Measurements from ENCODE around the gene FAM219B. TPM values are rescaled to one million over a fixed set of nuclear protein-coding genes. Genes with fewer than 3 reads are reported as not detected.

FAM219B gene
- total and polyA plus RNA-seq, 4 donors: 7.5 to 15.6 (median 12.2) TPM

DNA sequence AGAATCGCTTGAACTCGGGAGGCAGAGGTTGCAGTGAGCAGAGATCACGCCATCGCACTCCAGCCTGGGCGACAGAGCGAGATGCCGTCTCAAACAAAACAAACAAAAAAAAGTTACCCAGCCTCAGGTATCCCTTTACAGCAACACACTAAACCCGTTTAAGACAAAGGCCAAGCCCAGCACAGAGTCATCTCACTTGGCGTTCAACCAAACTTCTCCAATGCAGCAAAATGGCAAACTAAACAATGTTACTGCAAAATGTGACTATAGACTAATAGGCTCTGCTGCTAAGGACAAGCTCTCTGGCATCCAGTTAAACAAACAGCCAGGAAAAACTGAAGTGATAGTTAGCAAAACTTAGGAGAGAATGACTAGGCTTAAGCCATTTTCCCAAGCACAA lies 6.4 kb upstream of the FAM219B start:
- Histone ChIP-seq H3K4me3 (ENCODE audit: low read depth in 1 of 3, low read length in 3 of 3) (no peak overlapping the region), H3K27ac (ENCODE audit: low read depth in 1 of 2, low read length in 2 of 2) (no peak overlapping the region), H3K36me3 (ENCODE audit: control insufficient read depth in 4 of 4, insufficient read depth in 3 of 4, low read depth in 1 of 4, low read length in 3 of 4) (peaks cover 14 to 31% (median 20%) of the 10 kb centered on the region in 4 donors), H3K9me3 (ENCODE audit: control insufficient read depth in 4 of 4, low read length in 3 of 4) (no peaks in the 10 kb centered on the region), H3K4me1 (ENCODE audit: control insufficient read depth in 4 of 4, insufficient read depth in 4 of 4, low read length in 3 of 4) (no peaks in the 10 kb centered on the region), H3K9ac (ENCODE audit: low read depth in 1 of 2, low read length in 2 of 2) (no peak overlapping the region), H3K27me3 (ENCODE audit: control insufficient read depth in 4 of 4, insufficient read depth in 4 of 4, low read length in 3 of 4) (no peaks in the 10 kb centered on the region)
- TF ChIP-seq HNF4G (IDR thresholded peaks at IDR 0.05): no peak
- no peak for TF ChIP-seq SP1 (IDR thresholded peaks at IDR 0.05)
- TF ChIP-seq, protein P1, sequence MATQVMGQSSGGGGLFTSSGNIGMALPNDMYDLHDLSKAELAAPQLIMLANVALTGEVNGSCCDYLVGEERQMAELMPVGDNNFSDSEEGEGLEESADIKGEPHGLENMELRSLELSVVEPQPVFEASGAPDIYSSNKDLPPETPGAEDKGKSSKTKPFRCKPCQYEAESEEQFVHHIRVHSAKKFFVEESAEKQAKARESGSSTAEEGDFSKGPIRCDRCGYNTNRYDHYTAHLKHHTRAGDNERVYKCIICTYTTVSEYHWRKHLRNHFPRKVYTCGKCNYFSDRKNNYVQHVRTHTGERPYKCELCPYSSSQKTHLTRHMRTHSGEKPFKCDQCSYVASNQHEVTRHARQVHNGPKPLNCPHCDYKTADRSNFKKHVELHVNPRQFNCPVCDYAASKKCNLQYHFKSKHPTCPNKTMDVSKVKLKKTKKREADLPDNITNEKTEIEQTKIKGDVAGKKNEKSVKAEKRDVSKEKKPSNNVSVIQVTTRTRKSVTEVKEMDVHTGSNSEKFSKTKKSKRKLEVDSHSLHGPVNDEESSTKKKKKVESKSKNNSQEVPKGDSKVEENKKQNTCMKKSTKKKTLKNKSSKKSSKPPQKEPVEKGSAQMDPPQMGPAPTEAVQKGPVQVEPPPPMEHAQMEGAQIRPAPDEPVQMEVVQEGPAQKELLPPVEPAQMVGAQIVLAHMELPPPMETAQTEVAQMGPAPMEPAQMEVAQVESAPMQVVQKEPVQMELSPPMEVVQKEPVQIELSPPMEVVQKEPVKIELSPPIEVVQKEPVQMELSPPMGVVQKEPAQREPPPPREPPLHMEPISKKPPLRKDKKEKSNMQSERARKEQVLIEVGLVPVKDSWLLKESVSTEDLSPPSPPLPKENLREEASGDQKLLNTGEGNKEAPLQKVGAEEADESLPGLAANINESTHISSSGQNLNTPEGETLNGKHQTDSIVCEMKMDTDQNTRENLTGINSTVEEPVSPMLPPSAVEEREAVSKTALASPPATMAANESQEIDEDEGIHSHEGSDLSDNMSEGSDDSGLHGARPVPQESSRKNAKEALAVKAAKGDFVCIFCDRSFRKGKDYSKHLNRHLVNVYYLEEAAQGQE (IDR thresholded peaks at IDR 0.05): no peak
- no peak for TF ChIP-seq CTCF (IDR thresholded peaks at IDR 0.05; ENCODE audit: low read depth, low read length, missing input control)
- TF ChIP-seq FOXA2 (IDR thresholded peaks at IDR 0.05): no peak
- TF ChIP-seq, protein P2, sequence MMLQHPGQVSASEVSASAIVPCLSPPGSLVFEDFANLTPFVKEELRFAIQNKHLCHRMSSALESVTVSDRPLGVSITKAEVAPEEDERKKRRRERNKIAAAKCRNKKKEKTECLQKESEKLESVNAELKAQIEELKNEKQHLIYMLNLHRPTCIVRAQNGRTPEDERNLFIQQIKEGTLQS (IDR thresholded peaks at IDR 0.05): no peak
- no peak for TF ChIP-seq RAD21 (IDR thresholded peaks at IDR 0.05)
- no peak for TF ChIP-seq TAF1 (conservative IDR thresholded peaks at IDR 0.05)
- TF ChIP-seq, protein P3, sequence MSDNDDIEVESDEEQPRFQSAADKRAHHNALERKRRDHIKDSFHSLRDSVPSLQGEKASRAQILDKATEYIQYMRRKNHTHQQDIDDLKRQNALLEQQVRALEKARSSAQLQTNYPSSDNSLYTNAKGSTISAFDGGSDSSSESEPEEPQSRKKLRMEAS (IDR thresholded peaks at IDR 0.05): no peak
- TF ChIP-seq EGR1 (IDR thresholded peaks at IDR 0.05; ENCODE audit: low read depth in 2 of 2): no peak
- no peak for TF ChIP-seq YY1 (IDR thresholded peaks at IDR 0.05)
- no peak for TF ChIP-seq NR2F2 (IDR thresholded peaks at IDR 0.05)
- TF ChIP-seq, protein P4, sequence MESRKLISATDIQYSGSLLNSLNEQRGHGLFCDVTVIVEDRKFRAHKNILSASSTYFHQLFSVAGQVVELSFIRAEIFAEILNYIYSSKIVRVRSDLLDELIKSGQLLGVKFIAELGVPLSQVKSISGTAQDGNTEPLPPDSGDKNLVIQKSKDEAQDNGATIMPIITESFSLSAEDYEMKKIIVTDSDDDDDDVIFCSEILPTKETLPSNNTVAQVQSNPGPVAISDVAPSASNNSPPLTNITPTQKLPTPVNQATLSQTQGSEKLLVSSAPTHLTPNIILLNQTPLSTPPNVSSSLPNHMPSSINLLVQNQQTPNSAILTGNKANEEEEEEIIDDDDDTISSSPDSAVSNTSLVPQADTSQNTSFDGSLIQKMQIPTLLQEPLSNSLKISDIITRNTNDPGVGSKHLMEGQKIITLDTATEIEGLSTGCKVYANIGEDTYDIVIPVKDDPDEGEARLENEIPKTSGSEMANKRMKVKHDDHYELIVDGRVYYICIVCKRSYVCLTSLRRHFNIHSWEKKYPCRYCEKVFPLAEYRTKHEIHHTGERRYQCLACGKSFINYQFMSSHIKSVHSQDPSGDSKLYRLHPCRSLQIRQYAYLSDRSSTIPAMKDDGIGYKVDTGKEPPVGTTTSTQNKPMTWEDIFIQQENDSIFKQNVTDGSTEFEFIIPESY (IDR thresholded peaks at IDR 0.05): no peak
- TF ChIP-seq FOXA1 (IDR thresholded peaks at IDR 0.05): no peak
- TF ChIP-seq JUND (IDR thresholded peaks at IDR 0.05): no peak
- TF ChIP-seq RXRA (IDR thresholded peaks at IDR 0.05): no peak
- no peak for TF ChIP-seq GABPA (IDR thresholded peaks at IDR 0.05 in 1 of 2, conservative IDR thresholded peaks at IDR 0.05 in 1 of 2)
- no peak for TF ChIP-seq HNF4A (conservative IDR thresholded peaks at IDR 0.05)
- 93% methylated on average over 9 of the region's 9 CpGs for WGBS
- DNase-seq (ENCODE audit: low spot score): no peak

Data from liver (tissue), 9 donors.